Coronary artery (tissue), 2 donors: ENCODE measurements around the gene SULT2B1.
"Not testable (repeated sequence)": the region's sequence is repeated elsewhere in the genome, so short reads cannot be mapped to it uniquely, and the experiment has no call there.

Source experiments
- DNase-seq: peaks from one replicate; pipeline ENCODE4 v3.0.0-alpha.2; 2017; ENCODE audit warnings: low spot score
- H3K27ac ChIP-seq, 2 donors: fragments of 200-600 bp; sonication (generic); one replicate each; pipeline ENCODE4 v1.5.1; 2016 to 2019
- H3K4me3 ChIP-seq: fragments of 200-600 bp; sonication (generic); 2 replicates; pipeline ENCODE4 v1.5.1; 2016; ENCODE audit warnings: mild to moderate bottlenecking, moderate library complexity
- CTCF ChIP-seq: fragments of 200-600 bp; sonication (generic); IDR thresholded peaks from one replicate; pipeline ENCODE4 v1.5.1; 2019; ENCODE audit warnings: antibody characterized with exemption

SULT2B1 gene

GRCh38 chr19:48575931-48576622 is 24.1 kb downstream of the SULT2B1 start:
- Histone ChIP-seq H3K4me3 (no peak overlapping the region), H3K27ac (no peak overlapping the region)
- DNase-seq: no peak
- no peak for TF ChIP-seq CTCF

GRCh38 chr19:48577908-48578307 is 25.9 kb downstream of the SULT2B1 start:
- H3K27ac ChIP-seq, DNase-seq, H3K4me3 ChIP-seq: not testable (repeated sequence)

- H3K27ac ChIP-seq: no peak overlapping the region
- no peak overlapping the region for H3K4me3 ChIP-seq
- DNase-seq: no peak
- TF ChIP-seq CTCF: no peak
These were observed 26.9 kb downstream of the SULT2B1 start for GRCh38 chr19:48578891-48579290.

GRCh38 chr19:48582168-48582567 is 30.2 kb downstream of the SULT2B1 start:
- Histone ChIP-seq H3K4me3 (no peak overlapping the region), H3K27ac (no peak overlapping the region)
- no peak for TF ChIP-seq CTCF
- no peak for DNase-seq

- no peak overlapping the region for H3K27ac ChIP-seq
- H3K4me3 ChIP-seq: no peak overlapping the region
- TF ChIP-seq CTCF: no peak
- DNase-seq: no peak
These were observed 35.4 kb downstream of the SULT2B1 start for GRCh38 chr19:48587387-48587786.

GRCh38 chr19:48588670-48589401 is 36.9 kb downstream of the SULT2B1 start:
- peak overlapping the region in 1 of 2 donors; percentile 35 for H3K27ac ChIP-seq

GRCh38 chr19:48591021-48591420 is 39.0 kb downstream of the SULT2B1 start:
- Histone ChIP-seq H3K4me3 (no peak overlapping the region), H3K27ac (no peak overlapping the region)
- no peak for TF ChIP-seq CTCF
- DNase-seq: no peak

More at GRCh38 chr19:48588670-48589401, 36.9 kb downstream of the SULT2B1 start:
- peak; percentile 82 for TF ChIP-seq CTCF
- peak overlapping the region; percentile 65 for H3K4me3 ChIP-seq
- DNase-seq: peak; percentile 87
